ENCODE results near the gene EML4.

GRCh38 chr2:42217914-42218313 lies 48.8 kb downstream of the EML4 start:
- TF ChIP-seq CTCF (conservative IDR thresholded peaks at IDR 0.05; ENCODE audit: low read length): no peak
- no peak for TF ChIP-seq EZH2phosphoT487 (IDR thresholded peaks at IDR 0.05; ENCODE audit: borderline replicate concordance, low read depth, low read length)
